SK-N-SH treated with all-trans-retinoic acid at 6 μM for 48 hours (cell line): ENCODE data around the gene SHANK2.

ENCODE experiments used
- ATAC-seq: fragments of 200-7000 bp; cut with Tn5 transposase; 3 replicates; pipeline ENCODE4 v1.9.1; 2020; ENCODE audit warnings: mild to moderate bottlenecking, moderate library complexity
- ARNTL ChIP-seq: fragments of 450-650 bp; formaldehyde crosslinking; IDR thresholded peaks from 2 replicates; pipeline ENCODE4 v1.5.0; 2020; ENCODE audit warnings: low read depth, mild to moderate bottlenecking, moderate library complexity, borderline replicate concordance
- BACH2 ChIP-seq: fragments of 250-450 bp; sonication (Bioruptor Pico); IDR thresholded peaks from 2 replicates; pipeline ENCODE4 v1.9.0; 2021; ENCODE audit warnings: mild to moderate bottlenecking, borderline replicate concordance
- CREB5 ChIP-seq: fragments of 250-450 bp; sonication (Bioruptor Pico); IDR thresholded peaks from 2 replicates; pipeline ENCODE4 v1.5.1; 2020; ENCODE audit warnings: low read depth, mild to moderate bottlenecking, moderate library complexity
- CSDC2 ChIP-seq: fragments of 250-450 bp; sonication (Bioruptor Pico); IDR thresholded peaks from 2 replicates; pipeline ENCODE4 v1.5.0; 2020; ENCODE audit warnings: mild to moderate bottlenecking, moderate library complexity
- ESRRG ChIP-seq: fragments of 250-450 bp; sonication (Bioruptor Pico); IDR thresholded peaks from 2 replicates; pipeline ENCODE4 v1.6.1; 2021; ENCODE audit warnings: mild to moderate bottlenecking
- GLIS3 ChIP-seq: fragments of 250-450 bp; sonication (Bioruptor Pico); IDR thresholded peaks from 2 replicates; pipeline ENCODE4 v1.5.0; 2020; ENCODE audit warnings: mild to moderate bottlenecking, moderate library complexity
- ISL1 ChIP-seq: fragments of 250-450 bp; sonication (Bioruptor Pico); IDR thresholded peaks from 2 replicates; pipeline ENCODE4 v2.1.2; 2022; ENCODE audit warnings: mild to moderate bottlenecking, moderate library complexity
- OSR1 ChIP-seq: fragments of 250-450 bp; sonication (Bioruptor Pico); IDR thresholded peaks from 2 replicates; pipeline ENCODE4 v1.8.0; 2022; ENCODE audit warnings: moderate library complexity, mild to moderate bottlenecking, inconsistent platforms
- PATZ1 ChIP-seq: fragments of 250-450 bp; sonication (Bioruptor Pico); IDR thresholded peaks from 2 replicates; pipeline ENCODE4 v1.8.0; 2020; ENCODE audit warnings: mild to moderate bottlenecking, moderate library complexity, borderline replicate concordance
- POU6F1 ChIP-seq: fragments of 250-450 bp; sonication (Bioruptor Pico); IDR thresholded peaks from 2 replicates; pipeline ENCODE4 v1.8.0; 2021; ENCODE audit warnings: low read depth, mild to moderate bottlenecking, moderate library complexity, borderline replicate concordance
- PPARA ChIP-seq: fragments of 250-450 bp; sonication (Bioruptor Pico); IDR thresholded peaks from 2 replicates; pipeline ENCODE4 v1.5.0; 2020; ENCODE audit warnings: mild to moderate bottlenecking, borderline replicate concordance
- RARB ChIP-seq: fragments of 250-450 bp; sonication (Bioruptor Pico); IDR thresholded peaks from 2 replicates; pipeline ENCODE4 v1.8.0; 2021; ENCODE audit warnings: mild to moderate bottlenecking, moderate library complexity
- SNAI2 ChIP-seq: fragments of 250-450 bp; sonication (Bioruptor Pico); IDR thresholded peaks from 2 replicates; pipeline ENCODE4 v1.5.0; 2020; ENCODE audit warnings: mild to moderate bottlenecking, moderate library complexity
- TOX ChIP-seq: fragments of 250-450 bp; sonication (Bioruptor Pico); IDR thresholded peaks from 2 replicates; pipeline ENCODE4 v1.8.0; 2021; ENCODE audit warnings: mild to moderate bottlenecking, moderate library complexity, borderline replicate concordance
- ZC3H10 ChIP-seq: fragments of 250-450 bp; sonication (Bioruptor Pico); IDR thresholded peaks from 2 replicates; pipeline ENCODE4 v1.5.1; 2021; ENCODE audit warnings: mild to moderate bottlenecking, moderate library complexity
- ZFP3 ChIP-seq: fragments of 250-450 bp; sonication (Bioruptor Pico); IDR thresholded peaks from 2 replicates; pipeline ENCODE4 v1.5.0; 2020; ENCODE audit warnings: mild to moderate bottlenecking, moderate library complexity
- ZFP30 ChIP-seq: fragments of 450-650 bp; formaldehyde crosslinking; IDR thresholded peaks from 2 replicates; pipeline ENCODE4 v1.5.0; 2022; ENCODE audit warnings: mild to moderate bottlenecking, moderate library complexity
- ZNF565 ChIP-seq: fragments of 450-650 bp; formaldehyde crosslinking; conservative IDR thresholded peaks from 2 replicates; pipeline ENCODE4 v1.5.0; 2020; ENCODE audit warnings: low read depth, mild to moderate bottlenecking, moderate library complexity
- ZNF70 ChIP-seq: fragments of 450-650 bp; formaldehyde crosslinking; IDR thresholded peaks from 2 replicates; pipeline ENCODE4 v1.5.0; 2020; ENCODE audit warnings: mild to moderate bottlenecking, moderate library complexity
- ZNF8 ChIP-seq: fragments of 450-650 bp; formaldehyde crosslinking; IDR thresholded peaks from 2 replicates; pipeline ENCODE4 v1.5.0; 2020; ENCODE audit warnings: mild to moderate bottlenecking, moderate library complexity
- TF ChIP-seq, protein P1 (sequence below): fragments of 250-450 bp; sonication (Bioruptor Pico); IDR thresholded peaks from 2 replicates; pipeline ENCODE4 v1.5.0; 2020; ENCODE audit warnings: mild to moderate bottlenecking, moderate library complexity
- TF ChIP-seq, protein P2 (sequence below): fragments of 250-450 bp; sonication (Bioruptor Pico); IDR thresholded peaks from 2 replicates; pipeline ENCODE4 v1.5.1; 2021; ENCODE audit warnings: mild to moderate bottlenecking, moderate library complexity

SHANK2 gene

DNA sequence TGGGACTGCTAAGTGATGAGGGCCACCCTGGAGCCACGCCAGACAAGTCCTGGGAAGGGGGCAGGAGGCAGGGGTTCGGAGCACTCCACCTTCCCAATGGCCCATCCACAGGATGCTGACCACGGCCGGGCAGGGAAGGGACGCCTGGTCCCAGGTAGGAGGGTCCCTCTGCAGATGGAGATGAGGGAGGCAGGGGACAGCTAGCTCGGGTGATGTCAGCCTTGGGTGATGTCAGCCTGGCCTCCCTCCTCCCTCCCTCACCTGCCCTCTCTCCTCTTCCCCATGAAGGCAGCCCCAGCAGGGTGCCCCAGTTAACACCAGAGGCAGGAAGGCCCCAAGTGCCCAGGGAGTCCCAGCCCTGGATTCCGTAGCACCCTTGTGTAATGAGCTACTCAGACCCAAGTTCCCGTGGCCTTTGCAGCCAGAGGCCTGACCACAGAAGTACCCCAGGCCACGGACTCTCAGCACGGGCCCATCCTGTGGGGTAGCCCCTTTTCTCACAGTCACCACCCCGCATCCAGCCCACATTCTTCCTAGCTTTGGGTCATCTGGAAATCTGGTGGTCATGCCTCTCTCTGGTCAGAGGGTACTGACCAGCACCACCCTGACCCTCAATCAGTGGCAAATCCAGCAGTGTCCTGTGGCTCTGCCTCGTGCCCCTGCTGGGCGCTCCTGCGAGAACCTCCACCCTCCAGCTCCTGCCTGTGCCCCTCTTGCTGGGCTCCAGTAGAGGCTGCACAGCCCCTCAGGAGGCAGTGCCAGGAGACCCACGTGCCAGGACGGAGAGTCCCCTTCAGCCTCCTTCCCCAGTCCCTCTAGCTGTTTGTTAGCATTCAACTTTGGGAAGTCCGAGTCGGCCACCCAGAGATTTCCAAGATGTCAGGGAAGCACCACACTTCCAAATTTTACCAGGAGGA is 47.4 kb downstream of the SHANK2 start:
- ATAC-seq, result no peak

DNA sequence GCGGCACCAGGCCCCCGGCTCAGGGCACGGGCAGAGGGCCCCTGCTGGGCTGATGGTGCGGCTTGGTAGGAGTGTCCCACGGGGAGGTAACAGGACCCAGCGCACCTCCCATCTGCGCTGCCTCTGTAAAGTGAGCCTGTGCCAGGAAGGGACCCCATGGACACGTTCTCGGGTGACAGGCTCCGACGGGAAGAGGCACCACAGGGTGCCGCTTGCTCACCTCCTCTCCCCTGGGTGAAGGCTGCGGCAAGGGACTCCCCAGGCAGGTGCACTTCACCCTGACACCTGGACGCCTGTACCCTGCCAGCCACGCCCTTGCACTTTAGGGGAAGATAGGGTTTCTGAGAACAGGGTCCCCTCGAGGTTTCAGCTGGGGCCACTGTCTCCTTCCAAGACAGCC is 48.1 kb downstream of the SHANK2 start:
- ATAC-seq, result no peak
- TF ChIP-seq ISL1 (CRISPR knock-in tag), result no peak
- TF ChIP-seq ZC3H10 (CRISPR knock-in tag), result no peak
- TF ChIP-seq TOX (CRISPR knock-in tag), result no peak
- no peak for TF ChIP-seq ZFP3 (CRISPR knock-in tag)
- TF ChIP-seq OSR1, result no peak
- no peak for TF ChIP-seq ZNF8 (CRISPR knock-in tag)
- no peak for TF ChIP-seq GLIS3 (CRISPR knock-in tag)
- TF ChIP-seq PPARA (CRISPR knock-in tag), result no peak
- no peak for TF ChIP-seq CSDC2 (CRISPR knock-in tag)
- TF ChIP-seq, protein P1, sequence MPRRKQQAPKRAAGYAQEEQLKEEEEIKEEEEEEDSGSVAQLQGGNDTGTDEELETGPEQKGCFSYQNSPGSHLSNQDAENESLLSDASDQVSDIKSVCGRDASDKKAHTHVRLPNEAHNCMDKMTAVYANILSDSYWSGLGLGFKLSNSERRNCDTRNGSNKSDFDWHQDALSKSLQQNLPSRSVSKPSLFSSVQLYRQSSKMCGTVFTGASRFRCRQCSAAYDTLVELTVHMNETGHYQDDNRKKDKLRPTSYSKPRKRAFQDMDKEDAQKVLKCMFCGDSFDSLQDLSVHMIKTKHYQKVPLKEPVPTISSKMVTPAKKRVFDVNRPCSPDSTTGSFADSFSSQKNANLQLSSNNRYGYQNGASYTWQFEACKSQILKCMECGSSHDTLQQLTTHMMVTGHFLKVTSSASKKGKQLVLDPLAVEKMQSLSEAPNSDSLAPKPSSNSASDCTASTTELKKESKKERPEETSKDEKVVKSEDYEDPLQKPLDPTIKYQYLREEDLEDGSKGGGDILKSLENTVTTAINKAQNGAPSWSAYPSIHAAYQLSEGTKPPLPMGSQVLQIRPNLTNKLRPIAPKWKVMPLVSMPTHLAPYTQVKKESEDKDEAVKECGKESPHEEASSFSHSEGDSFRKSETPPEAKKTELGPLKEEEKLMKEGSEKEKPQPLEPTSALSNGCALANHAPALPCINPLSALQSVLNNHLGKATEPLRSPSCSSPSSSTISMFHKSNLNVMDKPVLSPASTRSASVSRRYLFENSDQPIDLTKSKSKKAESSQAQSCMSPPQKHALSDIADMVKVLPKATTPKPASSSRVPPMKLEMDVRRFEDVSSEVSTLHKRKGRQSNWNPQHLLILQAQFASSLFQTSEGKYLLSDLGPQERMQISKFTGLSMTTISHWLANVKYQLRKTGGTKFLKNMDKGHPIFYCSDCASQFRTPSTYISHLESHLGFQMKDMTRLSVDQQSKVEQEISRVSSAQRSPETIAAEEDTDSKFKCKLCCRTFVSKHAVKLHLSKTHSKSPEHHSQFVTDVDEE, result no peak
- TF ChIP-seq ARNTL (CRISPR knock-in tag), result no peak

More for the DNA sequence above, 47.4 kb downstream of the SHANK2 start:
- TF ChIP-seq ZFP30 (CRISPR knock-in tag) (no peak), RARB (CRISPR knock-in tag) (no peak), ZNF70 (CRISPR knock-in tag) (no peak), ZFP3 (CRISPR knock-in tag) (no peak), CREB5 (CRISPR knock-in tag) (no peak), ESRRG (CRISPR knock-in tag) (no peak), BACH2 (CRISPR knock-in tag) (no peak), ZNF565 (CRISPR knock-in tag) (no peak), PATZ1 (CRISPR knock-in tag) (no peak), ISL1 (CRISPR knock-in tag) (no peak), ZNF8 (CRISPR knock-in tag) (no peak), ZC3H10 (CRISPR knock-in tag) (no peak), PPARA (CRISPR knock-in tag) (no peak), ARNTL (CRISPR knock-in tag) (no peak), OSR1 (no peak), POU6F1 (no peak), SNAI2 (CRISPR knock-in tag) (no peak)
- TF ChIP-seq, protein P1, result no peak
- TF ChIP-seq, protein P2, sequence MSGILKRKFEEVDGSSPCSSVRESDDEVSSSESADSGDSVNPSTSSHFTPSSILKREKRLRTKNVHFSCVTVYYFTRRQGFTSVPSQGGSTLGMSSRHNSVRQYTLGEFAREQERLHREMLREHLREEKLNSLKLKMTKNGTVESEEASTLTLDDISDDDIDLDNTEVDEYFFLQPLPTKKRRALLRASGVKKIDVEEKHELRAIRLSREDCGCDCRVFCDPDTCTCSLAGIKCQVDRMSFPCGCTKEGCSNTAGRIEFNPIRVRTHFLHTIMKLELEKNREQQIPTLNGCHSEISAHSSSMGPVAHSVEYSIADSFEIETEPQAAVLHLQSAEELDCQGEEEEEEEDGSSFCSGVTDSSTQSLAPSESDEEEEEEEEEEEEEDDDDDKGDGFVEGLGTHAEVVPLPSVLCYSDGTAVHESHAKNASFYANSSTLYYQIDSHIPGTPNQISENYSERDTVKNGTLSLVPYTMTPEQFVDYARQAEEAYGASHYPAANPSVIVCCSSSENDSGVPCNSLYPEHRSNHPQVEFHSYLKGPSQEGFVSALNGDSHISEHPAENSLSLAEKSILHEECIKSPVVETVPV, result no peak
